HG02798 (cell line): Measurements from ENCODE around the gene GBF1.
"Not testable (repeated sequence)": the region's sequence is repeated elsewhere in the genome, so short reads cannot be mapped to it uniquely, and the experiment has no call there.

Source experiments
- ATAC-seq: cut with Tn5 transposase; IDR thresholded peaks from one replicate; pipeline ENCODE4 v1.9.1; 2021; ENCODE audit warnings: mild to moderate bottlenecking; ENCODE audit not compliant: unreplicated experiment, poor library complexity

Gene GBF1

DNA sequence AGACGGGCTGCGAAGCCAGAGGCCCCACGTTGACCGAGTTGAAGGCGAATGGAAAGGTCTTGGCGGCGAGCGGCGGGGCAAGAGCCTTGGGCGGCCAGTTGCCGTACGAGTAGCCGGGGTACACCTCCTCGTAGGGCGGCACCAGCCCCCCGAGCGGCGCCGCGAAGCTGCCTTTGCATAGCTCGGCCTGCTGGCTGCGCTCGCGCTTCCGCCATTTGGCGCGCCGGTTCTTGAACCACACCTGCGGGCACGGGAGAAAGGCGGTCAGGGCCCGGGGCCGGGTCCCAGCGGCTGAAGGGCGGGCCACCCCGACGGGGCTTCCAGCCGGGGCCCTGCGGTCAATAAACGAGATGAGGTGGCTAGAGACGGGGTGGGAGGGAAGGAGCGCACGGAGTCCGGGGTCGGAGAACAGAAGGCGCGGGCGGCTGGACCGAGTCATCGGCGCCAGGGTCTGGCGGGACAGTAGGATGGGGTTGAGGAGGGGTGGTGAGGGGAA, 14.4 kb upstream of the GBF1 start:
- ATAC-seq = no peak

DNA sequence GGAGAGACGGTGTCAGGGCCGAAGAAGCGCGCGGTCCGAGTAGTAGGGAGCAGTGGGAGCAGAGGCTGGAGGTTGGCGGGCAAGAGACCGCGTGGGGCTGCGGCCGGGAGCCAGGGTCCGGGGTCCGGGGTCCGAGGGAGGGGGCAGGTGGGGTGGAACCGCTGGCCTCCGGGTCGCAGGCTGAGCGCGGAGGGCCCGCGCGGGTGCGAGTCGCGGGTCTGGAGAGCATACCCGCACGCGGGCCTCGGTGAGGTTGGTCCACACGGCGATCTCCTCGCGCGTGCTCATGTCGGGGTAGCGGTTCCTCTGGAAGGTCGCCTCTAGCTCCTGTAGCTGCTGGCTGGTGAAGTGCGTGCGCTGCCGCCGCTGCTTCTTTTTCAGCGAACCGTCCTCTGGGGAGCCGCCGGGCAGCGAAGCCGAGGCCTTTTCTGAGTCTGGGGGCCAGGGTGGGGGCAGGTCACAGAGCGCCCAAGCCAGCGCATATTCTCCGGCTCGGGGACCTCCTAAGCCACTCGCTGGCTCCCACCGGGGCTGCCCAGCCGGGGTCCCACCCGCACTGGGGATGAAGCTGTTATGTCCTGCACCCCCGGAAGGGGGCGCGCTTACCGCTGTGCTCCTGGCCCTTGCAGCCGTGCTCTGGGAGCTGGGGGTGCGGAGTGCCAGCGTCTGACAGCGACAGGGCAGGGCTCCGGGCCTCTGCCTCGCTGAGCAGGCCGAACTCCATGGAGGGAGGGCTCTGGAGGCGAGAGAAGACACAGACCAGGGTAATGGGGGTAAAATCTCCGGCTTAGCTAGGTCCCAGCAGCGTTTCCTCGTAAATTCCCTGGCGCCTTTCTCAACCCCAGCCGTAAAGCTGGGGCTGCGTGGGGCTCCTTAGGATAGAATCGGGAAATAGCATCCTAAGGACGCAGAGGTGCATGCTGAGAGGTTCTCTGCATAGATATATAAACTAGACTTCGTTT, 13.7 kb upstream of the GBF1 start:
- no peak for ATAC-seq

DNA sequence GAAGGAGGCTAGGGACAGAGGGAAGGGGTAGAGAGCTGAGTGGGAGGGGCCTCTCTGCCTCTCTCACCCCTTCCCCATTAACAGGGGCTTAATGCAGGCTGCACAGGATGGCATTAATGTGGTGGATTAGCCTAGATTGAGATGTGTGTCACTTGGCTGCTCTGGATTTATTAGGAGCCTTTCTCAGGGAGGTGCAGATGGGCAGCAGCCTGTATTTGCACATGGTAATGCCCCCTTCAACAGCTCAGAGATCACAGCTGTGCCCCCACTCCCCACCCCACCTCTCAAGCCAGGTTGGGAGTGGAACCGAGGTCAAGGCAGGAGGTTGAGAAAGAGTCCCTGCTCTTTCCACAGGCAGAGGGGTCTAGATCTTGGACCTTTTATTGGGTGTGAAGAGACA, 11.3 kb upstream of the GBF1 start:
- ATAC-seq = no peak

DNA sequence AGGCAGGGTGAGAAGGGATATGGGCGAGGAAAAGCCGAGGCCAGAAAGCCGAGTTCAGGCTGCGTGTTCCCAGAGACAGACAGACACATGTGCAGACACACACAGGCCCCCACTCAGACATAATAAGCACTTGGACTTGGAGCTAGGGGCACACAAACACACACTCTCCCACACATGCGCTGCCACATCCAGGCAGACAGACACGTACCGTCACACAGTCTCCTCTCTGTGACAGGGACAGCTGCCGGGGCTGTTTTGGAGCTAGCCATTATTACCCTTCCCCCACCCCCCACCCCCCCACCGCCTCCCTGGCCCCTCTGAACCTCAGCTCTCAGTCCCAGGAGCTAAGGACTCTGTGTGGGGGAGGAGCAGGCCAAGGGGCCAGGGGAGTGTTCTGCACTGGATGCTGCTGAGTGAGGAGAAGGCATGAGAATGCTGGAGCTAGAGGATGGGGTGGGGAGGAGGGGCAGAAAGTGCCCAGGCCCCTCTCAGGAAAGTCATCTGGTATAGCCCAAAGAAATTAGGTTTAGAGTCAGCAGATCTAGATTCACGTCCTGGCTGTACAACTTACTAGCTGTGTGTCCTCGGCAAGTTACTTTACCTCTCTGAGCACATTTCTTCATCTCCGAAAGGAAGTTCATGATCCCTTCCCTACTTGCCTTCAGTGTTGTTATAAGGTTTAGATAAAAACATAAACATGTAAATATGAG, 10.3 kb upstream of the GBF1 start:
- ATAC-seq = no peak

DNA sequence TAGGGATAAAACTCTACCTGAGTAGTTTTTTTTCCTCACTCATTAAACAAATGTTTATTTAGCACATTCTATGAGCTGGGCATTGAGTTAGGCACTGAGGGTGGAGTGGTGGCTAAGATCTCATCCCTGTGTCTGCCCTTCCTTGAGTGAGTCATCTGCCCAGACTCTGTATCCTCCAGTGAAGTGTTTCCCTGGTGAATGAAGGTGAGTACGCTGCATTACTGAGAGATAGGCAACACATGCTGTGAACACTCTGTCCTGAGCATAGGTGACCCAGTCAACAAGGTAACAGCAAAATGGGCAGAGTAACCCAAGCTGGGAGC, 9.8 kb upstream of the GBF1 start:
- no peak for ATAC-seq

DNA sequence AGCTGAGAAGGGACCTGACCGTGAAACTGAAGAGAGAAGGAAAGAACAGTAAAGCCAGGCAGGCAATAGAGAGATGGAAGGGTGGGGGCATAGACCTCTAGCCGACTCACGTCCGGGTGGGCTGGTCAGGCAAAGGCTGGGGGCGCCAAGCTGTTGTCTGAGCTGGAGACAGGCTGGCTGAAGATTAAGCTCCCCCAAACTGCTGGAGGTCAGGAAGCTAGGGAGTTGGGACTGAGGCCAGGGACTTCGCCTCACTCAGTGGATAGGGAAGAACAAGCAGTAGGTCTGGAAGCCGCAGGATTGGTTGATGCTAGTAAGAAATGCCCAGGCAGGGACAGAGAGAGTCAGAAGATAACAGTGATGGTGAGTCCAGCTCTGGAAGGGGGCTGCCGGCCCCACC, 9.3 kb upstream of the GBF1 start:
- no peak for ATAC-seq

DNA sequence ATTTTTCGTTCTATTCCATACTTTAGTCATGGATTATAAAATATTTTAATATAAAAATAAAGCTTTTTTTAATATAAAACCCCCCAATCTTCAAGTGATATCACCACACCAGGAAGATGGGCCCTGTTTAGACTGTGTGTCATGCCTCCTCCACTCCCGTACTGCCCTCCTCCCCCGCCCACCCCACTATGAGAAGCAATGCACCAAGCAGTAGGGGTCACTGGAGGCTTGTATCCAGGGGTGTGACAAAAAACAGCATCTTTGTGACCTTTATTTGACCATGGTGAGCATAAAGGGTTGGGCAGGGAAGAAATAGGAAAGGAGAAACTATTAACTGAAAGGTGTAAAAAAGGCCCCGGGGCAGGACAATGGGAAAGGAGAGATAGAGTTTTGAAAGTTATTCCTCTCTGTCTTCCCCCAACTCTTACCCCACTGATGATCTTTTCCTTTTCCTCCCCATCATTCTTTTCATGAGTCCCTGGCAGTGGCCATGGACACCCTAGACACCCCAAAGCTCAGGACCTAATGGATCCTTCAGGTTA, 7.5 kb upstream of the GBF1 start:
- no peak for ATAC-seq

DNA sequence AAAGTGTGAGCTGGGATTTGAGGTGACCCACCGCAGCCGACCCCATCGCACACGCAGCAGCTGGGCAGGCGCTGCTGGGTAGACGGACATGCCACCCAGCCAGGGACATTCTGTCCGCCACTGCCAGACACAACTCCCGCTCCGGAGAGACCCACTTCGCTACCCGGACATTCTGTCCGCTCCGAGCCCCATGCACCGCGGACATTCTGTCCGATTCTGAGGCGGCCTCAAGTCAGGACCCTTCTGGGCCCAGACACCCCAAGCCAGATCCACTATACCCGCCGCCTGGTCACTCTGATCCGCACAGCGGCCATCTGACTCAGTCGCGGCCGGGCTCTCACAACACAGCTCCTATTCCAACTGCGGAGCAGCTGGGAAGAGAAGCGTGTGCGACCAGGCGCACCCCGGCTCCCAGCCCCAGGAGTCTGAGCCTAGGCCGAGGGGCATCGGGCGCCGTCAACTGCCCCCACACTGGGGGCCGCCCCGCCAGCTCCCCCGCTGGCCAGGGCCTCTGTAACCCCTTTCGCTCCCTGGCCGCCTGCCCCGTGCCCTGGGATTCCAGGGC, 4.8 kb upstream of the GBF1 start:
- no peak for ATAC-seq

DNA sequence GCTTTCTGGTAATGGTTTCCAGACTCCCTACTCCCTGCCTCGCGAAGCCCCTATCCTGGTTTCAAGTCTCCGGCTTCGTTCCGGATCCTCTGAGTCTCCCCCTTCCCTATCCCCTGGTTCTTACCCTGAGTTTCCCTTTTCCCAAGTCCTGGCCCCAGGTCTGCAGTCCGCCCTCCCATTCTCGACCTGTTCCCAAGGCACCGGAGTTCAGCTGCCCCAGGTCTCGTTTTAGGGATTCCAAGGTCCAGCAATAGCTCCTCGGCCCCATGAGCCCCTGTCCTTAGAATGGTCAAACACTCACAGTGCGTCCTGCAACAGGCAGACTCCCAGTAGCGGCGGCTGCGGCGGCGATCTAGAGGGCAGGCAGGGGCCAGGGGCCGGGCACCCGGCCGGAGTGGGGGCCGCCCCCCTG, 4.3 kb upstream of the GBF1 start:
- no peak for ATAC-seq

DNA sequence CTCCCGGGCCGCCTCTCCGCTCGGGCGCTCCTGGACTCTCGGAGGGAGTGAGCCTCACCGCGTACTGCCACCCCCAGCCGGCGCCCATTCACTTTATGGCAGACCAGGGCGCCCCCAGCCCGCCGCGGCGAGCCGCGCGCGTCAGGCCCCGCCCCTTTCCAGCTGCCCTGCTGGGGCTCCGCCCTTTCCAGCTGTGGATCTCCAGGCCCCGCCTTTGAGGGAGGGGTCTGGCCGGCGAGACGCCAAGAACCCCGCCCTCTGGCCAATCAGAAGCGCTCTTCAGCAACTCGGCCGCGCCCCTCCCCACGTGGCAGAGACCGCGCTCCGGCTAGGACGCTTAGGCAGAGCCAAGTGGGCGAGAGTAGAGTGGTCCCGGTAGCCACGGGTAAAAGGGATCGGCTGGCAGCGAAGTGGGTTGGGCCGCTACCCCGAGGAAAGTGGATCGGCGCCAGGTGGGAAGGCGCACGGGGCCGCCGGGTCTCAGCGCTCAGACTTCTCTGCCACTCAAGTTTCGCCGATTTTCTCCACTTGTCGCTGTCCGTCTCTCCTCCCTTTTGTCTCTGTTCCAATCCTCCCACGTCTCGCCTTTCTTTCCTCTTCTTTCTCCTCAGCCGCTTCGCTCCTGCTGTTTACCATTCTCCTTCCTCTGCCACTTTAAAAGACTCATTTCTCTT, 3.8 kb upstream of the GBF1 start, which contains the start of gene PITX3:
TSS of gene PITX3 (minus strand) at position 69 of the 674 bp plus-strand sequence. CDS start 9,432 bp downstream, outside the sequence.
- peak; percentile 56 for ATAC-seq

DNA sequence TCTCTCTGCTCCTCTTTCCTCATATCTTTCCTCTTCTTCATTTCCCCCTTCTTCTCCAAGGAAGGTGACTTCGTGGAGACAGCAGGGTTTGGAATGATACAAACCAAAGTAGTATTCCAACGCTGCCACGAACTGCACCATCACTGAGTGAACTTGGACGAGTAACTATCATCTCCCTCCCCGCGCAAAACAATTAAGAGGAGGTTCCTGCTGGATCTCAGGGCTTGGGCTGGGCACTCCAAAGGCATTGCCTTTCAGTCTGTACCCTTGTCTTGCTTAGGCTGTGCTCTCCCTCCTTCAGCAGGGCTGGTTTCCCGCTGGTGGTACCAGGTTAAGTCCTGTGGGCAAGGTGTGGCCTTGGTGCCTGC, 3.2 kb upstream of the GBF1 start:
- no peak for ATAC-seq

DNA sequence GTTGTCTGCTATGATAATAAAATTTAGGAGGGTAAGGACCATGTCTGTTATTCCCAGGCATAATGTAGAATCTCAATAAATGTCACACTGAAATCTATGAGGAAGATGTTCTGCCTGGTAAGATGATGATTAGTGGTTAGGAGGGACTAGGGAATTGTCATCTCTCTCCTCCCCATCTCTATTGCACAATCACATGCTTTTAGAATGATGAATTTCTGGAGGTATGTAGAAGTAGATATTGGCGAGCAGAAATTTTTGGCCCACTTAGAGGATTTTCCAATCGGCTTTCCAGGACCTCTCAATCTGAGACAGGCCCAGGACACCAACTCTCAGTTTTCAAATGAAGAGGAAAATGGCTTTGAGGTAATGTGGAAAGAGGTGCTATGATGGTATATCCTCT, 2.0 kb upstream of the GBF1 start:
- ATAC-seq = no peak

DNA sequence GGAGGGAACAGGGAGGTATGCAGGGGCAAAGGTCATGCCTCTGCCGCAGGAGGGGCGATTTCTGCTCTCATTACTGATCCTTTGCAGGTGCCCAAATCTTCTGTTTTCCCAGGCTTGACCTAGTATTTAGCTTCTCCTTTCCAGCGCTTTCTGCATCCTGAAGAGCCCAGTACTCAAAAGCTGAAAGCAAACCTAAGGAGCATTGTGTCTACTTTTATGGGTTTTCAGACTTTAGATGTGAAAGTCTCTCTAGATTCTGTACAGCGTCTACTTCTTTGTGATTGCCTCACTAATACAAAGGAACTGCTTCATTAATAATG, 560 bp downstream of the GBF1 start:
- ATAC-seq = no peak

DNA sequence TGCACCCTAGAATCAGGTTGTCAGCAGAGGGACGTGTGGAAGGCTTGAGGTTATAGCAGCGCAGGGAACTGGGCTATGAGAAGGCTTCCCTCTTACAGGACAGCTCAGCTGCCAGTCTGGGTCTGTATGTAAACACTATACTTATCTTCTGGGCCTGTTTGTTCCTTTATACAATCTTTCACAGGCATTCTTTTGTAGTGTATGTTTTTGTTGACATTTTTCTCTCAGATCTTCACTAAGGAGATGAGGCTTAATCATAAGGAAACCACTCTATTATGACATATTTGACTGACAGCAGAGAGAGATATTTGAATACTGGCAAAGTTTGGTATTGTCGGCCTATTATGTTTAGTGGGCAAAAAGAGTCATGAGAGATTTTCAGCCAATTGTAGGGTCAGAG, 929 bp downstream of the GBF1 start:
- no peak for ATAC-seq

DNA sequence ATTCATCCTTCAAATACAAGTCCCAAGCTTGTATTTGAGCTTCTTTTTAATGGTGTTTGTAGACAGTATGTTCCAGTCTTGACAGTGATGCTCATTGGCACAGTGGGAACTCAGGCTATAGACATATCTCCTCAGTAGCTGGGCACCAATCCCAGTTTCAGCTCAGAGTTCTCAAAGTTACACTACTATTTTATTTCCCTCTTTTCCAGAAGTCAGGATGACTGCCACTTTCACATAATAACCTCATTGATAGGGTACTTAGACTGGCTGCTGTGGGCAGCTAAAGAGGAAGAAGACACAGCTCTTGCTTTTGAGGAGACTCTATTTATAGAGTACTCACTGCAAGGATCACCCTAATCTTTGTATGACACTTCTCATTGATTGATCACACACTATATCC, 2.4 kb downstream of the GBF1 start:
- no peak for ATAC-seq

DNA sequence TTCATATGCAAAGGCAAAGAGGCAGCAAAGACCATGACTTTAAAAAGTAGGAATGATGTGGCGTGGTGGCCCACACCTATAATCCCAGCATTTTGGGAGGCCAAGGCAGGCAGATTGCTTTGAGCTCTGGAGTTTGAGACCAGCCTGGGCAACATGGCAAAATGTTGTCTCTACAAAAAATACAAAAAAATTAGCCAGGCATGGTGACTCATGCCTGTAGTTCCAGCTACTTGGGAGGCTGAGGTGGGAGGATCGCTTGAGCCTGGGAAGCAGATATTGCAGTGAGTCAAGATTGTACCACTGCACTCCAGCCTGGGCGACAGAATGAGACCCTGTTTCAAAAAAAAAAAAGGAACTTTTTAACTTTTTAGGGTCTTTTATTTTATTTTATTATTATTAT, 7.2 kb downstream of the GBF1 start:
- ATAC-seq = not testable (repeated sequence)

DNA sequence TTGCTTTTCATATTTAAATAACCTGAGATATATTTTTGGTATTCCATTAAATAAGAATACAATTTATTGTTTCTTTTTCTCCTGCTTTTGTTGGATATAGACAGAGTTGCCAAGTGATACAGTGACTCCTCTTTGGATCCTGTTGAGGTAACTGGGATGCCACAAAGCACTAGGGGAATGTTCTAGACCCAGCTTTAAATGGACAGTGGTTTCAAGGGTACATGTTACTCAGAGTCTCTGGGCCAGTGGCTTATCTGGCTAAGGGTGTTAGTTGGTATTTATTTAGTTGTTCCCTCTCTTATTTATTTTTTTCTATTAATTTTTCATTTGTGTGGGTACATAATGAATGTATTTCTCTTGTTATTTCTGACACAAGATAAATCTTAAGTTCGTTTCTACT, 9.1 kb downstream of the GBF1 start:
- no peak for ATAC-seq

DNA sequence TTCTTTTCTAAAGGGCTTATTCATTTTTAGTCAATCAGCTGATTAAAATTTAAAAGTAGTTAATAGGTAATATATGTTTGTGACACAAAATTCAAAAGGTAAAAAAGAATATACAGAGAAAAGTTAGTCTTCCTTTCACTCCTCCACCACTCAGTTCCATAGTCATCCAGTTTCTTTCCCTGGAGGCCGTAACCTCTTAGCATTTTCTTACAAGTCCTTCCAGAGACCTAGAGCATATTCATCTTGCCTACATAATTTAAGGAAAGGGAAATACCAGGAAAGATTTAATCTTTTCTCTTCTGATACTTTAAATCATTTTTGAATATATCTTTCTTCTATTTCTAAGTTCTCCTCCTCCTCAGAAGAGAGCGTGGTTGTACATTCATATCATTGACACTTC, 10.1 kb downstream of the GBF1 start:
- no peak for ATAC-seq

DNA sequence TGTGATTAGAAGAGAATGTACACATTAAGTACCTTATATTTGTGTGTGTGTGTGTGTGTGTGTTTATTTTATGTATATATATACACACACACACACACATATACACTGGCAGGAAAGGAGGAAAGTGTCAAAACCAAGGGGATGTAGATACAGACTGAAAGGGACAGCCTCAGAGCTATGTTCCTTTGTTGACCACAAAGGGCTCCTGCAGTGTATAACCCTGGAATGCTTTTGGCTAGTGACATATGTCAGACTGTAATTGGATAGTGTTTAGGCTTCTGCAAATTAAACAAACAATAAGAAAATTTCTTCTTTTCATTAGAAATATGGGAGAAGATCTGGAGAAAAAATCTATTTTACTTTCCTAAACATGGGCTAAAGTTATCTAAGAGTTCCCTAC, 15.9 kb downstream of the GBF1 start:
- ATAC-seq = no peak

DNA sequence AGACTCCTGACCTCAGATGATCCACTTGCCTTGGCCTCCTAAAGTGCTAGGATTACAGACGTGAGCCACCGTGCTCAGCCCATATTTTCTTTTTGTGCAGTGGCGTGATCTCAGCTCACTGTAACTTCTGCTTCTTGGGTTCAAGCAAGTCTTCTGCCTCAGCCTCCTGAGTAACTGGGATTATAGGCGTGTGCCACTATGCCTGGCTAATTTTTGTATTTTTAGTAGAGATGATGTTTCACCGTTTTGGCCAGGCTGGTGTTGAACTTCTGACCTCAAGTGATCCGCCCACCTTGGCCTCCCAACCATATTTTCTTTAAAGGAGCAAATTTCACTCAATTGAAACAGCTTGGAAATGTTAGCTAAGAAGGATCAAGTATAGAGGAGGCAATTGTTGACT, 16.5 kb downstream of the GBF1 start:
- no peak for ATAC-seq
